GM23248 (cell line): ENCODE data around the gene DIP2C. TPM values are rescaled to one million over a fixed set of nuclear protein-coding genes. Genes with fewer than 3 reads are reported as not detected.
A peak's percentile ranks its signal among the peaks of the same experiment; 100 is the strongest.

Experiments
- DNase-seq: peaks from one replicate; pipeline ENCODE4 v3.0.0-alpha.2; 2015
- H2AFZ ChIP-seq: fragments of 200-600 bp; sonication (generic); 2 replicates; pipeline ENCODE4 v1.6.1; 2016; ENCODE audit warnings: antibody characterized with exemption
- H3F3A ChIP-seq: fragments of 200-600 bp; sonication (generic); 2 replicates; pipeline ENCODE4 v1.6.1; 2016; ENCODE audit warnings: mild to moderate bottlenecking, antibody characterized with exemption, mixed run types; ENCODE audit not compliant: insufficient read depth
- H3K27ac ChIP-seq: fragments of 200-600 bp; sonication (generic); 2 replicates; pipeline ENCODE4 v1.5.1; 2016; ENCODE audit warnings: mild to moderate bottlenecking
- H3K27me3 ChIP-seq: fragments of 200-600 bp; sonication (generic); replicated peaks from 2 replicates; pipeline ENCODE4 v1.6.1; 2016; ENCODE audit warnings: mild to moderate bottlenecking; ENCODE audit not compliant: insufficient read depth
- H3K36me3 ChIP-seq: fragments of 200-600 bp; sonication (generic); 2 replicates; pipeline ENCODE4 v1.6.1; 2016; ENCODE audit warnings: low read depth, mild to moderate bottlenecking
- H3K4me1 ChIP-seq: fragments of 200-600 bp; sonication (generic); 2 replicates; pipeline ENCODE4 v1.6.1; 2016; ENCODE audit warnings: mild to moderate bottlenecking; ENCODE audit not compliant: insufficient read depth
- H3K4me2 ChIP-seq: fragments of 200-600 bp; sonication (generic); one replicate; pipeline ENCODE4 v1.6.1; 2016; ENCODE audit warnings: mild to moderate bottlenecking; ENCODE audit not compliant: unreplicated experiment
- H3K4me3 ChIP-seq: fragments of 200-600 bp; sonication (generic); 2 replicates; pipeline ENCODE4 v1.5.1; 2016; ENCODE audit warnings: mild to moderate bottlenecking
- H3K79me2 ChIP-seq: fragments of 200-600 bp; sonication (generic); 2 replicates; pipeline ENCODE4 v1.6.1; 2016; ENCODE audit warnings: mild to moderate bottlenecking; ENCODE audit not compliant: insufficient read depth
- H3K9ac ChIP-seq: fragments of 200-600 bp; sonication (generic); 2 replicates; pipeline ENCODE4 v1.6.1; 2016; ENCODE audit warnings: mild to moderate bottlenecking
- H3K9me2 ChIP-seq: fragments of 200-600 bp; sonication (generic); 2 replicates; pipeline ENCODE4 v1.6.1; 2016; ENCODE audit warnings: mixed run types, mild to moderate bottlenecking, moderate library complexity; ENCODE audit not compliant: insufficient read depth
- H3K9me3 ChIP-seq: fragments of 200-600 bp; sonication (generic); one replicate; pipeline ENCODE4 v1.6.1; 2017; ENCODE audit warnings: low read depth
- H4K20me1 ChIP-seq: fragments of 200-600 bp; sonication (generic); 2 replicates; pipeline ENCODE4 v1.6.0; 2016; ENCODE audit not compliant: insufficient read depth
- EZH2 ChIP-seq: fragments of 200-600 bp; sonication (generic); IDR thresholded peaks from 2 replicates; pipeline ENCODE4 v1.6.1; 2018; ENCODE audit warnings: antibody characterized with exemption, mild to moderate bottlenecking; ENCODE audit not compliant: insufficient read depth, poor library complexity, severe bottlenecking
- EZH2phosphoT487 ChIP-seq: fragments of 200-600 bp; sonication (generic); IDR thresholded peaks from 2 replicates; pipeline ENCODE4 v1.6.1; 2018; ENCODE audit warnings: antibody characterized with exemption, moderate library complexity, mild to moderate bottlenecking, low read depth; ENCODE audit not compliant: insufficient read depth
- WGBS, 2 experiments: methylation state at CpG; one replicate each; pipeline ENCODE4 v1.1.6; 2015 to 2017; ENCODE audit warnings: low lambda C conversion rate in 2 of 2, low coverage in 1 of 2; ENCODE audit errors: missing lambda C conversion rate in 2 of 2; 5-methylcytosine and 5-hydroxymethylcytosine counted together
- in situ Hi-C: fragments of 300-500 bp; cut with MboI; formaldehyde crosslinking; loops from 2 replicates; pipeline ENCODE4 v1.15.0; 2020
- polyA plus RNA-seq: library from polyadenylated mRNA; unstranded; fragments of >200 nt; fragmentation: Nextera tagmentation; extraction: Ambion mirVana; gene quantifications from 2 replicates; pipeline ENCODE4 v1.2.1, GENCODE V29; 2016
- total RNA-seq: library from RNA; depleted of rRNA; stranded (reverse); fragments of >200 nt; shearing (Covaris generic); gene quantifications from 2 replicates; pipeline ENCODE4 v1.2.3, GENCODE V29; 2014

The DIP2C gene
- total and polyA plus RNA-seq, 2 experiments from 2014 or later = 12.0 to 13.1 TPM

DNA sequence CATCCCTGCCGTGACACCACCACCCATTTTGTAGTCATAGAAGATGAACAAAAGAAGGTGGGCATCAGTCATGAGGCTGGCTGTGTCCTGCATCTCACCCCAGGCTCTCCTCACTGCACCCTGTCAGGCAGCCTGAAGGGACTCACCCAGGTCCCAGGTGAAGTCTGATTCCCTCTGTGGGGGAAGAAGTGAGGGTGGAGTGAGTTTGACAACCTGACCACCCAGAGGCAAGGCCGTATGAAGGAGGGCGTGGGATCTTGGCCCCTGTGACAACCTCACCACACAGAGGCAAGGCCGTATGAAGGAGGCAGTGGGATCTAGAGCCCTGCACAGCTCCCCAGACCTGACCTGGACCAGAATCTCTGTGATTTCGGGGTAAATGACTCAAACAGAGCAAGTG lies 152.5 kb downstream of the DIP2C start:
- Histone ChIP-seq H3K27ac (0 out of 2 replicates have a peak overlapping the region, but pooled peaks have one; percentile 8), H3F3A (no peaks in the 10 kb centered on the region), H2AFZ (no peak overlapping the region), H3K27me3 (no peaks in the 10 kb centered on the region), H3K9me2 (no peaks in the 10 kb centered on the region), H3K4me1 (peaks cover 9% of the 10 kb centered on the region), H3K4me2 (no peak overlapping the region), H3K4me3 (no peak overlapping the region), H3K9ac (no peak overlapping the region), H4K20me1 (peaks cover 13% of the 10 kb centered on the region; the same call in 1 of the 2 replicates), H3K79me2 (peaks cover 96% of the 10 kb centered on the region), H3K36me3 (no peaks in the 10 kb centered on the region), H3K9me3 (no peaks in the 10 kb centered on the region)
- in situ Hi-C loops = no loop called here
- 66 to 71% methylated on average over 5 of the region's 5 CpGs for WGBS, 2 experiments
- TF ChIP-seq EZH2phosphoT487 (no peak), EZH2 (no peak)
- DNase-seq = no peak

DNA sequence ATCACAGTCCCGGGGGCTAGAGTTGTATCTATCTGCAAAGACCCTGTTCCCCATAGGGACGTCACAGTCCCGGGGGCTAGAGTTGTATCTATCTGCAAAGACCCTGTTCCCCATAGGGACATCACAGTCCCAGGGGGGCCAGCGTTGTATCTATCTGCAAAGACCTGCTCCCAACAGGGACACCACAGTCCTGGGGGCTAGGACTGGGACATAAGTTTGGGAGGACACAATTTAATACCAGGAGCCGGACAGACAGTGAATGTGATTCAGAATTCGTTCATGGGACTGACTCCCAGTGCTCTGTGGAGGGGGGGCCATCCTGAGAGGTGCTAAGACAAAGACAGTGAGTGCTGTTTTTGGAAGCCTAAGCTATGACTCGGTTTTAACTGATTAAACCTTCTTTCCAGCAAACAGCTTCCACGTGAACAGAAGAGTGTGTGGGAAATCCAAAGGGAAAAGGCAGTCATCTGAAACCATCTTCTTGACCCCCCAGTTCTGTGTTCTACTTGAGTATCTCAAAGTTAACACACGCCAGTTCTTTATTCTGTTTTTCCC lies 153.0 kb downstream of the DIP2C start:
- peak; percentile 77 for DNase-seq
- Histone ChIP-seq H3K79me2 (peaks cover 96% of the 10 kb centered on the region), H3K4me1 (peaks cover 9% of the 10 kb centered on the region), H3K4me2 (no peak overlapping the region), H3K27me3 (no peaks in the 10 kb centered on the region), H3K9me2 (no peaks in the 10 kb centered on the region), H3K36me3 (no peaks in the 10 kb centered on the region), H3K9ac (no peak overlapping the region), H3K9me3 (no peaks in the 10 kb centered on the region), H2AFZ (no peak overlapping the region), H3K4me3 (no peak overlapping the region), H4K20me1 (peaks cover 13% of the 10 kb centered on the region; the same call in 1 of the 2 replicates), H3K27ac (0 out of 2 replicates have a peak overlapping the region, but pooled peaks have one; percentile 8), H3F3A (no peaks in the 10 kb centered on the region)
- WGBS, 2 experiments = 54 to 55% methylated on average over 9 of the region's 9 CpGs
- in situ Hi-C loops = no loop called here
- TF ChIP-seq EZH2 = no peak
- no peak for TF ChIP-seq EZH2phosphoT487

DNA sequence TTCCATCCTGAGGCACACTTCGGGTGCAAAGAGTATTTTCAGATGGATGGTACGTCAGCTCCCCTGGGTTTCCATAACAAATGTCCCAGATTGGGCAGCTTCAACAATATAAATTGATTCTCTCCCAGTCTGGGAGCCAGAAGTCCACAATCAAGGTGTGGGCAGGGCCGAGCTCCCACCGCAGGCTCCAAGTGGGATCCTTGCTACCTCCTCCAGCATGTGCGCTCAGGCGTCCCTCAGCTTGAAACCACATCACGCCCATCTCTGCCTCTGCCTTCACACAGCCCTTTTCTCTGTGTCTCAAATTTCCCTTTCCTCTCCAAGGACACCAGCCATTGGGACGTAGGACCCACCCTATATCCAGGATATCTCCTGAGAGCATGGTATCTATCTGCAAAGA lies 153.5 kb downstream of the DIP2C start:
- Histone ChIP-seq H3K4me2 (no peak overlapping the region), H2AFZ (no peak overlapping the region), H3K4me1 (peaks cover 9% of the 10 kb centered on the region), H3K27ac (no peak overlapping the region), H3K27me3 (no peaks in the 10 kb centered on the region), H3F3A (no peaks in the 10 kb centered on the region), H3K36me3 (no peaks in the 10 kb centered on the region), H4K20me1 (peaks cover 13% of the 10 kb centered on the region; the same call in 1 of the 2 replicates), H3K4me3 (no peak overlapping the region), H3K9ac (no peak overlapping the region), H3K9me2 (no peaks in the 10 kb centered on the region), H3K79me2 (peaks cover 96% of the 10 kb centered on the region), H3K9me3 (no peaks in the 10 kb centered on the region)
- in situ Hi-C loops = no loop called here
- 96 to 97% methylated on average over 8 of the region's 8 CpGs for WGBS, 2 experiments
- DNase-seq = no peak
- TF ChIP-seq EZH2 = no peak

DNA sequence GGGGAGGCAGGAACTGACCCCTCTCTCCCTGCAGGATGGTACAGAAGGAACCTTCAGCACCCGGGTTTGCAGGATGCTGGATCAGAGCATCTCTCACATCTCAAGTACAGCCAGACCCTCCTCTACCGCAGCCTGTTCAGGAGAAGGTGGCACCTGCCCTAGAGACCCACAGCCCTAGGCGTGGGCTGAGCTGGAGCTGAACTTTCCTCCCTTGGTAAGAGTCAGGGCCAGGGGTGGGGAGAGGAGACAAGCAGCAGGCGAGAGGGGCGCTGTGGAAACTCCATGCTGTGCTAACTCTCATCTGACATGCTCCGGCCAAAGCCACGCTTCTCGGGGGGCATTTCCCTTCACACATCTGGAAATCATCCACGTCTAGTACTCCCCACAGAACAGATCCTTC lies 154.4 kb downstream of the DIP2C start:
- Histone ChIP-seq H3K9me3 (no peaks in the 10 kb centered on the region), H3K27ac (no peak overlapping the region), H3K4me3 (no peak overlapping the region), H3K36me3 (no peaks in the 10 kb centered on the region), H3K4me1 (peaks cover 9% of the 10 kb centered on the region), H3K4me2 (no peak overlapping the region), H3K9me2 (no peaks in the 10 kb centered on the region), H3K27me3 (no peaks in the 10 kb centered on the region), H3F3A (no peaks in the 10 kb centered on the region), H3K79me2 (peaks cover 96% of the 10 kb centered on the region), H2AFZ (no peak overlapping the region), H3K9ac (no peak overlapping the region), H4K20me1 (peaks cover 13% of the 10 kb centered on the region; the same call in 1 of the 2 replicates)
- TF ChIP-seq EZH2phosphoT487 (no peak), EZH2 (no peak)
- in situ Hi-C loops = no loop called here
- WGBS, 2 experiments = 79 to 84% methylated on average over 9 of the region's 9 CpGs
- DNase-seq = no peak

DNA sequence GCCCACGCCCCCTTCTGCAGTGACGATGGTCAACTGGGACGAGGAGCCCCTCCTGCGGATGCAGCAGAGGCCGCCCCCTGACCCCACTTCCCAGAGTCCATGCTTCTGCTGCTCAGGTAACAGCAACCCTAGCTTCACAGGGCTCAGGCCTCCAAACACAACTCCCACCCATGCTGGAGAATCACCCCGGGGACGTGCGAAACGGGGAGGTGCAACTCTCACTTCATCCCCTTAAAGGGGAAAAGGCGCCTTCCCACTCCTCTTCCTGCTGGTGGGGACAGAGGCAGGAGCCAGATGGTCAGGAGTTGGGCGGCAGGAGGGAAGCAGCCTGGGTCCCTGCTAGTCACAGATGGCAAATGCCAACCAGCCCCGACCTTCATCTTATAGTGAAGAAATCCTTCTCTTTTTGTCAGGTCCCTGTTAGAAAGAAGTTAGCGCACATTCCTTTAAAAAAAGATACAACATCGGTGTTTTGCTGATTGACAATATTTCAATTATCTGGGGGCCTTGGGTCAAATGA lies 155.4 kb downstream of the DIP2C start:
- WGBS, 2 experiments = 86 to 91% methylated on average over 14 of the region's 14 CpGs
- no peaks in the 10 kb centered on the region for H3K36me3 ChIP-seq

More for the DNA sequence above, 155.4 kb downstream of the DIP2C start:
- Histone ChIP-seq H3F3A (no peaks in the 10 kb centered on the region), H3K9me2 (no peaks in the 10 kb centered on the region), H3K9me3 (no peaks in the 10 kb centered on the region), H2AFZ (no peak overlapping the region), H3K4me2 (no peak overlapping the region), H4K20me1 (peaks cover 13% of the 10 kb centered on the region; the same call in 1 of the 2 replicates), H3K9ac (no peak overlapping the region), H3K27ac (no peak overlapping the region), H3K27me3 (no peaks in the 10 kb centered on the region), H3K4me3 (no peak overlapping the region), H3K4me1 (peaks cover 9% of the 10 kb centered on the region), H3K79me2 (peaks cover 96% of the 10 kb centered on the region)
- in situ Hi-C loops = no loop called here
- TF ChIP-seq EZH2phosphoT487 = no peak
- TF ChIP-seq EZH2 = no peak
- no peak for DNase-seq
